ENCODE results near the gene OBSL1. TPM values are rescaled to one million over a fixed set of nuclear protein-coding genes. Genes with fewer than 3 reads are reported as not detected.

Gene OBSL1
- total RNA-seq, 4 donors from 2014 or later: 47.9 to 72.9 (median 56.5) TPM

DNA sequence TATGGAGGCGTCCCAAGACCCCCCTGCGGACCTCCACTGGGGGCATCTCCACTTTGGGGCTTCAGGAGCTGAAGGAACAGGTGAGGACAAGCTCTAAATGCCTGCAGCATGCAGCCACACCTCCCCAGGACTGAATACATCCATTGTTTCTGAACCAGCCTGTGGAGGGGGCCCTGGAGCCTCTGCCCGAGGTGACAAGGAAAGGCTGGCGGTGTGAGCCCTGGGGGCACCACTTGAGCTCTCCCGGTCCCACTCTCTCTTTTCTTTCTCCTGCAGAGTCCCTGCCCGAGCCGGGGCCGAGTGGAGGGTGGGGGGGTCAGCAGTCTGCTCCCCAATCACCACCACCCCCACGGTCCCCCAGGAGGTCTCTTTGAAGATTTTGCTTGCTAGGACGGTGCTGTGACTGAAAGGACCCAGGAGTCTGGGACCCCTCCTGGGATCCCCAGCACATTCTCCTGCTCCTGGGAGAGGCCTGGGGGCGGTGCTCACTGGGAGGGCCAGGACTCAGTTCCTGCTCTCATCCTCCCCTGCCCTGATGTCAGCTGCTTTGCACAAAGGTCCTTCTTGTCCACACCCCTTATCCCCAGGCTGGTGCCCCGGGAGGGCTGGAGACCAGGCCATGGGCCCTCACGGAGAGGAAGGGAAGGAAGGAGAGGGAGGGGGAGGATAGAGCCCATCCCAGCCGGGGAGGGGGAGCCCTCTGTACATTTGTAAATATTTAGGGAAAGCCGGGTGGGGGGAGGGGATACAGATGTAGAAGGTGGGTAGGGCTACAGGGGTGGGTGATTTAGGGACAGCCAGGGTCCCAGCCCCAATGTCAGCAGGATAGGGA lies 33.5 kb downstream of the OBSL1 start:
- Histone ChIP-seq H3K4me1 (peaks cover 7 to 16% of the 10 kb centered on the region in 2 donors), H3K27me3 (no peaks in the 10 kb centered on the region), H3K9me3 (no peaks in the 10 kb centered on the region), H3K27ac (no peak overlapping the region), H3K4me3 (no peak overlapping the region), H3K36me3 (peaks cover 0 to 23% of the 10 kb centered on the region in 2 donors)
- ATAC-seq: no peak
- TF ChIP-seq, protein P1, sequence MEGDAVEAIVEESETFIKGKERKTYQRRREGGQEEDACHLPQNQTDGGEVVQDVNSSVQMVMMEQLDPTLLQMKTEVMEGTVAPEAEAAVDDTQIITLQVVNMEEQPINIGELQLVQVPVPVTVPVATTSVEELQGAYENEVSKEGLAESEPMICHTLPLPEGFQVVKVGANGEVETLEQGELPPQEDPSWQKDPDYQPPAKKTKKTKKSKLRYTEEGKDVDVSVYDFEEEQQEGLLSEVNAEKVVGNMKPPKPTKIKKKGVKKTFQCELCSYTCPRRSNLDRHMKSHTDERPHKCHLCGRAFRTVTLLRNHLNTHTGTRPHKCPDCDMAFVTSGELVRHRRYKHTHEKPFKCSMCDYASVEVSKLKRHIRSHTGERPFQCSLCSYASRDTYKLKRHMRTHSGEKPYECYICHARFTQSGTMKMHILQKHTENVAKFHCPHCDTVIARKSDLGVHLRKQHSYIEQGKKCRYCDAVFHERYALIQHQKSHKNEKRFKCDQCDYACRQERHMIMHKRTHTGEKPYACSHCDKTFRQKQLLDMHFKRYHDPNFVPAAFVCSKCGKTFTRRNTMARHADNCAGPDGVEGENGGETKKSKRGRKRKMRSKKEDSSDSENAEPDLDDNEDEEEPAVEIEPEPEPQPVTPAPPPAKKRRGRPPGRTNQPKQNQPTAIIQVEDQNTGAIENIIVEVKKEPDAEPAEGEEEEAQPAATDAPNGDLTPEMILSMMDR (IDR thresholded peaks at IDR 0.05 in 4 of 5, conservative IDR thresholded peaks at IDR 0.05 in 1 of 5): no peak
- TF ChIP-seq POLR2A (IDR thresholded peaks at IDR 0.05): no peak
- in situ Hi-C loops (cut with MboI; ENCODE audit: low sequenced_read_pairs in 4 of 4): loop anchor here in 2 of 4 donors (10.0 to 25.0 kb wide), 2 partner anchors 107 to 251 kb away; partner anchors contain the start of gene DNAJB2 (in 1 of the 2)
- no peak for DNase-seq
- intact Hi-C loops (cut with DNase I; ENCODE audit: low total_unique reads): loop anchor here (10.0 kb wide), 1 partner anchor 243 kb away; no protein-coding TSS in a partner anchor

DNA sequence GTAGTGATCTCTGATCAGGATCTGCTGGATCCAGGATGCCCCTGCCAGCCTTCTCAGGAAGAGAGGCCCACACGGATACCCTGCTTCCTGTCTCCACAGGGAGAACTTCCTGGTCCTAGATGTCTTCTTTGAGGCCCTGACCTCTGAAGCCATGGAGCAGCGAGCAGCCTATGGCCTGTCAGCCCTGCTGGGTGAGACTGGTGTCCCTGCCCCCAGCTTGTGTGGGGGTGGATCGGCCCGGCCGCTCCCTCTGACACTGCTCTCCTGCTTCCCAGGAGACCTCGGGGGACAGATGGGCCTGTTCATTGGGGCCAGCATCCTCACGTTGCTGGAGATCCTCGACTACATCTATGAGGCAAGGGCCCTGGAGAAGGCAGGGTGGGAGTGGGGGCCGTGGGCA lies 34.4 kb downstream of the OBSL1 start:
- intact Hi-C loops (cut with DNase I; ENCODE audit: low total_unique reads): loop anchor here (10.0 kb wide), 1 partner anchor 242 kb away; no protein-coding TSS in a partner anchor
- Histone ChIP-seq H3K36me3 (peaks cover 0 to 23% of the 10 kb centered on the region in 2 donors), H3K4me1 (peaks cover 0 to 7% of the 10 kb centered on the region in 2 donors), H3K27me3 (no peaks in the 10 kb centered on the region), H3K9me3 (no peaks in the 10 kb centered on the region), H3K4me3 (no peak overlapping the region), H3K27ac (no peak overlapping the region)
- in situ Hi-C loops (cut with MboI; ENCODE audit: low sequenced_read_pairs in 4 of 4): loop anchor here in 2 of 4 donors (10.0 to 25.0 kb wide), 2 partner anchors 108 to 250 kb away; partner anchors contain the start of gene DNAJB2 (in 1 of the 2)
- TF ChIP-seq, protein P1 (IDR thresholded peaks at IDR 0.05 in 4 of 5, conservative IDR thresholded peaks at IDR 0.05 in 1 of 5): no peak
- no peak for TF ChIP-seq POLR2A (IDR thresholded peaks at IDR 0.05)
- DNase-seq (no peak), ATAC-seq (no peak)

DNA sequence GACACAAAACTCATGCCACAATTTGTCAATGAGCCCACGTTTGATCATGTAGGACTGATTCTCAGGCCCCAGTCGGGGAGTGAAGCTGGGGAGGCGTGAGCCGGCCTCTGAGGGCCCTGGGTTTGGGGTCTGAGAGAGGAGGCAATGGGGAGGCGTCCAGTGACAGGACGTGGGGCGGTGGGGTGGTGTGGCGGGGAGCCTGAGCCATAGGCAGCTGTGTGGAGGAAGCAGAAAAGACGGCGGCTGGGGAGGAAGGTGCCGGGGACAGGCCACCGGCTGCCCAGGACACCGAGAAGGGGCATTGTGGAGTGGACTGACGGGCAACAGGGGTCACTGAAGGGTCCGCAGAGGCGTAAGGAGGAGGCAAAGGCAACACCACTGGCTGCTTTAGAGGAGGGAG lies 34.9 kb downstream of the OBSL1 start:
- Histone ChIP-seq H3K36me3 (peaks cover 0 to 23% of the 10 kb centered on the region in 2 donors), H3K27me3 (no peaks in the 10 kb centered on the region), H3K9me3 (no peaks in the 10 kb centered on the region), H3K4me3 (no peak overlapping the region), H3K4me1 (peaks cover 0 to 1% of the 10 kb centered on the region in 2 donors), H3K27ac (no peak overlapping the region)
- TF ChIP-seq, protein P1 (IDR thresholded peaks at IDR 0.05 in 4 of 5, conservative IDR thresholded peaks at IDR 0.05 in 1 of 5): no peak
- no peak for TF ChIP-seq POLR2A (IDR thresholded peaks at IDR 0.05)
- ATAC-seq: no peak
- DNase-seq: no peak
- intact Hi-C loops (cut with DNase I; ENCODE audit: low total_unique reads) (loop anchor here (10.0 kb wide), 1 partner anchor 242 kb away; no protein-coding TSS in a partner anchor), in situ Hi-C loops (cut with MboI; ENCODE audit: low sequenced_read_pairs in 4 of 4) (loop anchor here in 2 of 4 donors (10.0 to 25.0 kb wide), 2 partner anchors 108 to 249 kb away; partner anchors contain the start of gene DNAJB2 (in 1 of the 2))

DNA sequence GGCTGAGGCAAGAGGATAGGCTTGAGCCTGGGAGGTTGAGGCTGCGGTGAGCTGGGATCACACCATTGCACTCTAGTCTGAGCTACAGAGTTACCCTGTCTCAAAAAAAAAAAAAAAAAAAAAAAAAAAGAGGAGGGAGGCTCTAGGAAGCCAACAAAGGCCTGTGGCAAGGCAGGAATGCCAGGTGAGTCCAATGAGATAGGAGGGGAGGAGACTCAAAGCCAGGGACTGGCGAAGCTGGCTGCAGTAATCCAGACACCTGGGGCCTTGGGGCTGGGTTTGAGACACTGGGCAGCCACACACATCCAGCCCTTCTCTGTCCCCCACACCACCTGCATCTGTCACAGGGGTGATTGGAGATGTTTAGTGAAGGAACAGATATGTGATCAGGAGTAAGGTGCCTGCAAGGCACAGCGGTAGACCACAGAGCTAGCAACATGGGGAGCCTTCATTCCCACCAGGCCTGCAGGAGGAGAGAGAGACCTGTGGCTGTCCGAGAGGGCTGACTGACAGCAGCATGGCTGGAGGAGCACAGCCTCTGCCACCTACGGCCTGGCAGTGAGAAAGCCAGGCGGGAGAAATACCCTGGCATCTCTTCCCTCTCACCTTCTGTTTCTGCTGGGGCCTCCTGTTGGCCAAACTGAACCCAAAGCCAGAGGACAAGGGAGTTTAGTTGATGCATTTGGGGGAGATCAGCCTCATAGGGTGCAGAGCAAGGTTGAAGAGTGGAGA lies 37.2 kb downstream of the OBSL1 start:
- ATAC-seq (no peak), DNase-seq (no peak)
- no peak overlapping the region for H3K27ac ChIP-seq
- no peak overlapping the region for H3K4me3 ChIP-seq
- H3K27me3 ChIP-seq: no peaks in the 10 kb centered on the region
- intact Hi-C loops (cut with DNase I; ENCODE audit: low total_unique reads): loop anchor here (5.0 to 10.0 kb wide), 2 partner anchors 72 to 239 kb away; no protein-coding TSS in a partner anchor
- in situ Hi-C loops (cut with MboI; ENCODE audit: low sequenced_read_pairs in 4 of 4): loop anchor here in 3 of 4 donors (5.0 to 25.0 kb wide), 3 partner anchors 111 to 247 kb away; partner anchors contain the start of gene DNAJB2 (in 1 of the 3)
- TF ChIP-seq, protein P1 (IDR thresholded peaks at IDR 0.05 in 4 of 5, conservative IDR thresholded peaks at IDR 0.05 in 1 of 5): no peak
- no peak for TF ChIP-seq POLR2A (IDR thresholded peaks at IDR 0.05)
- no peaks in the 10 kb centered on the region for H3K9me3 ChIP-seq
- no peaks in the 10 kb centered on the region for H3K4me1 ChIP-seq
- H3K36me3 ChIP-seq: peaks cover 0 to 2% of the 10 kb centered on the region in 2 donors

Measured in gastrocnemius medialis (tissue), 4 donors.